Measurements from ENCODE around the gene TTC5. TPM values are rescaled to one million over a fixed set of nuclear protein-coding genes. Genes with fewer than 3 reads are reported as not detected.
"Not testable (repeated sequence)": the region's sequence is repeated elsewhere in the genome, so short reads cannot be mapped to it uniquely, and the experiment has no call there.

TTC5 gene
- total and polyA plus RNA-seq, 8 donors, result 2.3 to 30.3 (median 4.4) TPM

- Histone ChIP-seq H3K27me3 (no peaks in the 10 kb centered on the region), H3K36me3 (peaks cover 62 to 100% (median 100%) of the 10 kb centered on the region in 4 donors), H3K9me3 (no peaks in the 10 kb centered on the region), H3K4me1 (no peaks in the 10 kb centered on the region), H3K4me3 (no peak overlapping the region), H3K27ac (no peak overlapping the region)
- intact Hi-C loops (cut with DNase I; ENCODE audit: low total_unique reads), result no loop called here
- TF ChIP-seq EP300 (IDR thresholded peaks at IDR 0.05) (no peak), POLR2A (IDR thresholded peaks at IDR 0.05) (no peak), POLR2AphosphoS5 (IDR thresholded peaks at IDR 0.05) (no peak), CTCF (IDR thresholded peaks at IDR 0.05) (no peak)
- 63 to 85% (median 78%) methylated on average over 4 of the region's 4 CpGs for WGBS, 5 donors
- no peak for DNase-seq
These were observed 10.7 kb downstream of the TTC5 start for GRCh38 chr14:20295067-20295466.

- Histone ChIP-seq H3K27me3 (no peaks in the 10 kb centered on the region), H3K4me3 (no peak overlapping the region), H3K36me3 (peaks cover 66 to 100% (median 100%) of the 10 kb centered on the region in 4 donors), H3K9me3 (no peaks in the 10 kb centered on the region), H3K4me1 (no peaks in the 10 kb centered on the region), H3K27ac (no peak overlapping the region)
- no peak for DNase-seq
- WGBS, 5 donors, result 82 to 95% (median 91%) methylated on average over 2 of the region's 2 CpGs
- intact Hi-C loops (cut with DNase I; ENCODE audit: low total_unique reads), result no loop called here
- TF ChIP-seq EP300 (IDR thresholded peaks at IDR 0.05) (no peak), POLR2A (IDR thresholded peaks at IDR 0.05) (no peak), POLR2AphosphoS5 (IDR thresholded peaks at IDR 0.05) (no peak), CTCF (IDR thresholded peaks at IDR 0.05) (no peak)
These were observed 11.1 kb downstream of the TTC5 start for GRCh38 chr14:20294636-20295035.

- 92 to 100% (median 100%) methylated on average over 1 of the region's 1 CpG for WGBS, 5 donors
- intact Hi-C loops (cut with DNase I; ENCODE audit: low total_unique reads); H3K27ac ChIP-seq: not testable (repeated sequence)
These were observed 23.8 kb downstream of the TTC5 start for GRCh38 chr14:20281998-20282397.

GRCh38 chr14:20280265-20280664 lies 25.5 kb downstream of the TTC5 start:
- H3K9me3 ChIP-seq; intact Hi-C loops (cut with DNase I; ENCODE audit: low total_unique reads); H3K27me3 ChIP-seq; H3K27ac ChIP-seq; H3K4me1 ChIP-seq; DNase-seq; H3K4me3 ChIP-seq: not testable (repeated sequence)
- peaks cover 0 to 43% (median 18%) of the 10 kb centered on the region in 4 donors for H3K36me3 ChIP-seq
- WGBS, 5 donors, result 93 to 94% (median 94%) methylated on average over 7 of the region's 7 CpGs

More at GRCh38 chr14:20281998-20282397, 23.8 kb downstream of the TTC5 start:
- H3K36me3 ChIP-seq, result peaks cover 4 to 57% (median 28%) of the 10 kb centered on the region in 4 donors
- not testable (repeated sequence) for H3K4me1 ChIP-seq, DNase-seq, H3K27me3 ChIP-seq, H3K4me3 ChIP-seq, H3K9me3 ChIP-seq

GRCh38 chr14:20278414-20278813 lies 27.3 kb downstream of the TTC5 start:
- peaks cover 0 to 20% (median 8%) of the 10 kb centered on the region in 4 donors for H3K9me3 ChIP-seq
- WGBS, 5 donors, result 40 to 61% (median 54%) methylated on average over 1 of the region's 1 CpG
- H3K27me3 ChIP-seq, result no peaks in the 10 kb centered on the region
- intact Hi-C loops (cut with DNase I; ENCODE audit: low total_unique reads), result no loop called here
- no peak overlapping the region for H3K27ac ChIP-seq
- TF ChIP-seq CTCF (IDR thresholded peaks at IDR 0.05) (no peak), EP300 (IDR thresholded peaks at IDR 0.05) (no peak), POLR2A (IDR thresholded peaks at IDR 0.05) (no peak), POLR2AphosphoS5 (IDR thresholded peaks at IDR 0.05) (no peak)
- H3K36me3 ChIP-seq, result peaks cover 0 to 53% (median 18%) of the 10 kb centered on the region in 4 donors
- no peak overlapping the region for H3K4me3 ChIP-seq
- no peaks in the 10 kb centered on the region for H3K4me1 ChIP-seq
- peak in 1 of 2 donors; percentile 10 for DNase-seq

Data from stomach (tissue), 9 donors.